CD4-positive, alpha-beta T cell treated with Interleukin-6 for 4 hours (primary cell): ENCODE results near the gene CCM2.

Source experiments
- DNase-seq: peaks from one replicate; pipeline ENCODE4 v3.0.0-alpha.2; 2020; ENCODE audit warnings: mixed read lengths

The CCM2 gene

GRCh38 chr7:45070254-45070642, 70.2 kb downstream of the CCM2 start:
- DNase-seq, result no peak

- no peak for DNase-seq
Measured at GRCh38 chr7:45071528-45071927, 71.5 kb downstream of the CCM2 start.

- DNase-seq, result no peak
Measured at GRCh38 chr7:45072131-45073030, 72.4 kb downstream of the CCM2 start.

- DNase-seq, result no peak
Measured at GRCh38 chr7:45073031-45073785, 73.2 kb downstream of the CCM2 start.

DNA sequence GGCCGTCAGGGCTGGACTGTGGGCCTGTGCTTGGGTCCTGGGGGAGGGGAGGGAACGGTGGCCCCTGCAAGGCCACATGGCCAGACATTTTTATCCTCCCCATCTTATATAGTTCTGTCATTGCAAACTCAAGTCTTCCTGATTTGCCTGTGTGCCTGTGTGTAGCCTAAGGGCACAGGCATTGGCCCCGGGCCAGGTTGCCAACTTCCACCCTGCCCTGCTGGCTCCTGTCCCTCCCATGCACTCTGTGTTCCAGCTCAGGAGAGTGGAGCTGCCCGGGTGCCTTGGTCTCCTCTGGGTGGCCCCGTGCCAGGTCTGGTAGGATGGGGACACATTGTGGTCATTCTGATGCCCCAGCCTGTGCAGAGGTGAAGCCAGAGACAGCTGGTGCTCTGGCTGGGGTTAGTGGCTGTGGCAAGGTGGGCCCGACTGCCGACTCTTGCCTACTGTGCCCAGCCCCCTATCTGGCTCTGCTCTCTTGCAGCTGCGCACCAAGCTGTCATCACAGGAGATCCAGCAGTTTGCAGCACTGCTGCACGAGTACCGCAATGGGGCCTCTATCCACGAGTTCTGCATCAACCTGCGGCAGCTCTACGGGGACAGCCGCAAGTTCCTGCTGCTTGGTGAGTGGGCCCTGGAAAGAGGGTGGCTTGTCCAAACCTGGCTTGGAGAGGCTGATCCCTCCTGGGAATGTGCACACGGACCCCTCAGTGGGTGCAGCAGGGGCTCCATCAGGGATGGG, 74.0 kb downstream of the CCM2 start:
- DNase-seq, result no peak

GRCh38 chr7:45074528-45075354, 74.7 kb downstream of the CCM2 start:
- no peak for DNase-seq

- DNase-seq, result no peak
Measured at GRCh38 chr7:45075355-45075644, 75.3 kb downstream of the CCM2 start.

- DNase-seq, result no peak
Measured at GRCh38 chr7:45075871-45076796, 76.1 kb downstream of the CCM2 start.

DNA sequence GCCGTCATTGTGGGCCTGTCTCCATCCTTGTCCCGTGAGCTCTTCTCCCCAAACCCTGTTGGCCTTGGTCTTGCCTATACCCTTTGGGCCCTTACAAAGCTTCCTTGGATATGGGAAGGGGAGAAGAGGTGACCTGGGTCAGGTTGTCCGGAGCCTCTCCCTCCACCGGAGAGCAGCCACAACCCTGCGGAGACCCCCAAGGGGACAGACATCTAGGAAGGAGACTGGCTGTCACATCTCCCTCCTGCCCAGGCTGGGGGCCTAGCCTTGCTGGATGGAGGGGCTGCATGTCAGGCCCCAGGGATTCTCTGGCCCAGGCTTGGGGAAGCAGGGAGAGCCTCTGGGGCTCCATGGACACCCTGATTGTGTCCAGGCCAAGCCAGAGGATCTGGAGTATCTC, 76.9 kb downstream of the CCM2 start:
- no peak for DNase-seq

- no peak for DNase-seq
Measured at GRCh38 chr7:45077579-45077978, 77.6 kb downstream of the CCM2 start.

- DNase-seq, result no peak
Measured at GRCh38 chr7:45078125-45078681, 78.2 kb downstream of the CCM2 start.

- no peak for DNase-seq
Measured at GRCh38 chr7:45080265-45080957, 80.4 kb downstream of the CCM2 start.

- DNase-seq, result no peak
Measured at GRCh38 chr7:45080958-45081669, 81.1 kb downstream of the CCM2 start.

- DNase-seq, result no peak
Measured at GRCh38 chr7:45081670-45081974, 81.6 kb downstream of the CCM2 start.

GRCh38 chr7:45082031-45082830, 82.2 kb downstream of the CCM2 start:
- DNase-seq, result no peak

GRCh38 chr7:45082831-45083331, 82.9 kb downstream of the CCM2 start:
- DNase-seq, result no peak

- DNase-seq, result no peak
Measured at GRCh38 chr7:45084336-45084735, 84.3 kb downstream of the CCM2 start.

GRCh38 chr7:45084901-45085618, 85.1 kb downstream of the CCM2 start:
- DNase-seq, result no peak
